GM11168 (cell line): ENCODE results near the gene SEC16B.

Source experiments
- in situ Hi-C: fragments of 300-500 bp; cut with MboI; formaldehyde crosslinking; loops from one replicate; pipeline ENCODE4 v1.12.0; 2022; ENCODE audit warnings: low sequenced_read_pairs; ENCODE audit not compliant: unreplicated experiment

SEC16B gene

GRCh38 chr1:177915641-177916040, 54.2 kb downstream of the SEC16B start:
- in situ Hi-C loops = no loop called here

GRCh38 chr1:177914603-177915002, 55.3 kb downstream of the SEC16B start:
- in situ Hi-C loops = no loop called here

- in situ Hi-C loops = no loop called here
Observed at GRCh38 chr1:177913762-177914540, 55.9 kb downstream of the SEC16B start.

- in situ Hi-C loops = no loop called here
Observed at GRCh38 chr1:177912991-177913390, 56.9 kb downstream of the SEC16B start.

- in situ Hi-C loops = no loop called here
Observed at GRCh38 chr1:177909416-177909815, 60.4 kb downstream of the SEC16B start.

- in situ Hi-C loops = no loop called here
Observed at GRCh38 chr1:177907000-177907399, 62.9 kb downstream of the SEC16B start.

GRCh38 chr1:177905686-177906085, 64.2 kb downstream of the SEC16B start:
- in situ Hi-C loops = no loop called here

GRCh38 chr1:177902266-177902665, 67.6 kb downstream of the SEC16B start:
- in situ Hi-C loops = no loop called here

GRCh38 chr1:177897998-177898654, 71.7 kb downstream of the SEC16B start:
- in situ Hi-C loops = no loop called here

GRCh38 chr1:177897281-177897997, 72.4 kb downstream of the SEC16B start:
- in situ Hi-C loops = no loop called here
